GM19240 (cell line): ENCODE measurements around the gene BEGAIN.

Experiments used
- DNase-seq: peaks from one replicate; pipeline ENCODE4 v3.0.0; 2011; ENCODE audit warnings: low spot score; ENCODE audit not compliant: insufficient read length

BEGAIN gene

DNA sequence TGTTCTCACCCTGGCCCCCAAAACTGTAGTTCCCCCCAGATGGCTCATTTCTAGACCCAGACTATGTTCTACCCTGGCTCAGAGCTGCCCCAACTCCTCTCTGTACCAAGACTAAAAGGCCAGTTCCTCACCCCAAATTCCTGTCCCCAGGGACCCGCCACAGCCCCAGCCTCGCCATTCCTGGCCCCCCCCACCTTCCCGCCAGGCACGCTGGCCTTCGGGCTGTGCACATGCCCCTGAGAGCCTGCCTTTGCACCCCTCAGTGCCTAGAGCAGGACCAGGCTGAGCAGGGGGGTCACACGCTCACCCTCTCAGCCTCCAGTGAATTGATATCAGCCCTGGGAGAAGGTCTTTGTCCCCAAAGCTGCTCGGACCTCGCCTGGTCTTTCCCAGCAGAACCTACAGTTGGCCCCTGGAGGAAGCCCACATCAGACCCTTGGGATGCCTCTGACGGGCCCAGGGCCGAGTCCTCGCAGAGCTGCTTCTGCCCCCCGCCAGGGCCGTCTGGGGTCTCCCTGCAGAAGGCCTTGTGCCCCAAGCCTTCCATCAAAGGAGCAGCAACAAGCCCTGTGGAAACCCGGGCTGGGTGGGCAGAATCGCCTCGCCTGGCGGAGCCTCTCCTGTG, 32.4 kb downstream of the BEGAIN start:
- DNase-seq: no peak

DNA sequence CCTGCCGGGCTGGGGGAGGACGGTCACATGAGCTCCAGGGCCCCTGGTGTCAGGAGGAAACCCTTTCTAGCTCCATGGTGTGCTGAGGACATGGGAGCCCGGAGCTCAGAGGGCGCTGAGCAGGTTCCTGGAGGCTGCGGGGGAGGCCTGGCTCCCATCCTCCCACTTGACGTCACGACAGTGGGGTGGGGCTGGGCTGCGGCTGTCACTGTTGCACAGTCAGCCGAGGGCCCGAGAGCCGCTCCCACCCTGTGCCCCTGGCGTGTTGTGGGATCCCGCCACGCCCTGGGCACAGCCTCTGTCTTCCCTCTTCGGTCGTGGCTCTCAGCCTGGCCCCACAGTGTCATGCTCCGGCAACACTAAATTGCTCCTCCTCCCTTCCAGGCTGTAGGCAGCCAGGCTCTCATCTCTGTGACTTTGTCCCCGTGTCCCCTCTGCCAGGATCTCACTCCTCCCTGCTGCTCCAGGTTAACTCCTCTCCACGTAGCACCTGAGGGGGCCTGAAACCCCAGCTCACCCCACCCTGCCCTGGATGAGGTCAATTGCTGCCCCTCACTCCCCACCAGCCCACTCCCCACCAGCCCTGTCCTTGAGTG, 33.0 kb downstream of the BEGAIN start:
- DNase-seq: no peak

DNA sequence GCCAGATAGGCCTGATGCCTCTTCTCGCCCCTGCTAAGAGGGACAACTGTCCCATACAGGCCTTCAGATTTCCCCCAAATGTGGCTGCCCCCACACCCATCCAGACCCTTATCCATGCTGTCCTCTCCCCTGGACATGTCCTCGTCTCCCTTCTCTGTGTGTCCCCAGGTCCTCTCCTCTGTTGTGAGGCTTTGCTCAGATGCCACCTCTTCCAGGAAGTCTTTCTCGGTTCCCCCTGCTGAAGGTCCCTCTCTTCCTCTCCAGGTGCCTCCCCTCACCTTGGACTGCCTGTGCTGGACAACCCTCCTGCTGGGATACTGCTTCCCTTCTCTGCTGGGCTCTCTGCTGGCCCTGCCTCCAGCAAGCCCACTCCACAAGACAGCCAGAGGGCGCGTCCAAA, 33.7 kb downstream of the BEGAIN start:
- no peak for DNase-seq

DNA sequence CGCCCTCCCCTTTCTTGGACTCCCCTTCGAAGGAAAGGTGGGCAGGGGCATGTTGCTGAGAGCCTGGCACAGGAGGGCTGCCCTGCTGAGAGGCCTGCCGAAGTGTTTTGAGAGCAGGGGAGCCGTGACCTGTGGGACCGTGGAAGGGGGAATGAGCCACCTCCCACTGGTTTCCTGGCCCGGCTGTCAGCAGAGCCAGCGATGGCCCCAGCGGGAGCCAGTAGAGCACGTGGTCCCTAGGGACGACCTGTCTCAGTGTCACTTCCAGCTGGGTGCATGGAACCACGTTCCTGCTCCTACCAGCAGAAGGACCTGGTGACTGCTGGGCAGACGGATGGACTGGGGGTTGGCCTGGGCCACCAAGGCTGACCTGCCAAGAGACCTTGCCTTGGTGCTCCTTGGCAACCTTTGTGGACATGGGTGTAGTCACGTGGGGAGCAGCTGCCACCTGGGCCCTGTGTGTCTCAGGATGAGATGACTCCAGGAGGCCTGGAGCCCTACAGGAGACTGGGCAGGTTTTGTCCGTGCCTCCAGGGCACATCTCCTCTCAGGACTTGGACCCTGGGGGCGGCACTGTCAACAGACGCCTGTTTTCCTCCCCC, 34.6 kb downstream of the BEGAIN start:
- DNase-seq: no peak

DNA sequence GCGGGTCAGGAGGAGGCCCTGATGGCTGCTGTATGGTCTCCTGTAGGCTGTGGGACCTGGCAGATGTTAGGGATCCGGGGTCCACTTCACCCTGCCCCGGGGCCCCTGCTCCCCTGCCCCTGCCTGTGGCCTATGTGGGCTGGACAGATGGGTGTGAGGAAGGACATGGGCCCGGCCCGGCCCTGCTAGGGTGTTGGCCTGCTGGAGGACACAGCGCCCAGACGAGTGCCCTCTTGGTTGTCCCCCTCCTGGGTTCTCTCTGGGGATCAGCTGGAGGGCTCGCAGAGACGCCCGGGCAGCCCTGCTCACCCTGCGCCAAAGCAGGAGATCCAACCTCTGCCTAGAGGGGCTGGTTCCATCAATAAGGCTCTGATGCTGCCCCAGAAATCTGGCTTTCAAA, 36.2 kb downstream of the BEGAIN start:
- DNase-seq: no peak

DNA sequence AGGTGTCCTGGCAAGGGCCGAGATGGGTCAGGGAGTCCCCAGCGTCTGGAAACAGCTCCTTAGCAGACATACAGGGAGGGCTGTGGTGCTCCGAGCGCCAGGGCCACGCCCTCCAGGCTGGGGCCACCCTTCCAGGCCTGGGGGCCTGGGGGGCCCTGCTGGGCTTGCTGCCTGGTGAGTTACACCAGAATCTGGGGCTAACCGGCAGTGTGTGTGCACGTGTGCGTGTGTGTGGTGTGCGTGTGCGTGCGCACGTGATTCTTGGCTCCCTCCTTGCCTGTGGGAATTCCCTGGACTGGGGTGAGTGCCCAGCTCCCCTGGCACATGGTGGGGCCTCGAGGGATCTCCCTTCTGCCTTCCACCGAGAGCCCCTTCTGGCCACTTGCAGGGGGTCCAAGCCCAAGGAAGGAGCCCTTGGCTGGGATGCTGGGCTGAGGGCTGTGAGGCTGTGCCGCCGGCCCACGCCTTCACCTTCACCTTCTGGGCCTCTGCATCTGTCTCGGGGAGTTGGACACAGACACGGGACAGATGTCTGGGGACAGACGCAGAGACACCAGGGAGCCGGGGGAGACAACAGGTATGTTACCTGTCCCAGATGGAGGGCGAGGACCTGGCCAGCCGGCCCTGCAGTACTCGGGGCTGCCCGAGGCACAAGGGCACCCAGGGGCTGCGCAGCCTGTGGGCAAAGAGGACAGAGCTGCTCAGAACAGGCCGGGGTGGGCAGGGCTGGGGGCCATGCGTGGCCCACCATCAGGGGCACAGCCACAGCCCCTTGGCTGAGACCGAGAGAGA, 37.2 kb downstream of the BEGAIN start:
- DNase-seq: no peak

DNA sequence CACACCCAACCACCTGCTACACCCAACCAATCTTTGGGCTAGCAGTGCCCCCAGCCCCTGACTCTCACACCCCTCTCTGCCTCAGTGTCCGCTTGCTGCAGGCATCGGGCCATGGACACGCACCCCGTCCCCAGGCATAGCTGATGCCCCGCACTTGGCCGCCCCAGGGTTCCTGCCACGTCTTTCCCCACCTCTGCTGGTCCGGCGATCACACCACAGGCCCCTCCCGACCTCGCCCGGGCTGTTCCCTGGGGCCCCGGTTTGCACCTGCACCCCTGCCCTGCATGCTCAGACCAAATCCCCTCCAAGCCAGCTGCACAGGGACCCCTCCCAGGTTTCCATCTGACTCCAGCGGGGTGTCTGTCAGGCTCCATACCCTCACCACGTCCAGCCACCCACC, 38.3 kb downstream of the BEGAIN start:
- DNase-seq: no peak

DNA sequence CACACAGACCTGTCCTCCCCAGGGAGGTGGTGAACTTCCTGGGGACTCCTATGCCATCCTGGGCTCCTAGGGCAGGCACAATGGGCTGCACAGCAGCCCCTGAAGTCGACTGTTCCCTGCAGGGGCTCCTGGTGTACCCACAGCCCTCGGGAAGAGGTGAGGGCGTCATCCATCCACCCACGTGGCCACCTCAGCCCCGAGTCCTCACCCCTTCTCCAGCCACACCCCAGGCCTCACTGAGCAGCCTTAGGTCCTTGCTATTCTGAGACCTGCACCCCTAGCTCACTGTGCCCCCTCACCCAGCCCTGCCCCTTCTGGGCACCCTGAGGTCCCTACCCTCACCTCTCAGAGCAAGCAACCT, 38.9 kb downstream of the BEGAIN start:
- DNase-seq: no peak

DNA sequence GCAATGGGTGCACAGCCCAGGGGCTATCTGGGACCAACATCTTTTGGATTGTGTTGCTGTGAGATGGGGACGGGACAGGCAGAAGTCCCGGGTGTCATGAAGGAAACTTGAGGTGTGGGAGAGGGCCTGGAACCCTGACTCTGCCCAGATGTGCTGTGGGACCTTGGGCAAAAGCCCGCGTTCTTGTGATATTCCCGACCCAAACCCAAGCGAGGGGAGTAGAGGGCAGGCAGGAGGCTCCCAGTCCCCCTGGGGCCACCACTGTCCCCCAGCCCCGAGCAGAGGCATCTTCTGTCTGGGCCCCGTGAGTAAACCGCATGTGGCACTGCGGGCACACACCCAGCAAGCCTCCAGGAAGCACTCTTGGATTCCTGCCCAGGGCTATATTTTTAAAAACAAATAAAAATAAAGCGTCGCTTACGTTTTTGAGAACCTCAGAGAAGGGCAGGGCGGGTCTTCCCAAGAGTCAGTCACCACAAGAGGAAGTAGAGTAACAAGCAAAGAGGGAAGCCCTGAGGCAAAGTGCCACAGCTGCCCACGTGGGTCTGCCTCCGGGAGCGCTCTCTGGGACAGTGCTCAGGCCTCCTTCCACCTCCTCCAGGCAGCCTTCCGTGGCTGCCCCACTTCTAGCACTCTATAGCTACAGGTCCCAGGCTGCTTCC, 39.5 kb downstream of the BEGAIN start:
- DNase-seq: no peak

DNA sequence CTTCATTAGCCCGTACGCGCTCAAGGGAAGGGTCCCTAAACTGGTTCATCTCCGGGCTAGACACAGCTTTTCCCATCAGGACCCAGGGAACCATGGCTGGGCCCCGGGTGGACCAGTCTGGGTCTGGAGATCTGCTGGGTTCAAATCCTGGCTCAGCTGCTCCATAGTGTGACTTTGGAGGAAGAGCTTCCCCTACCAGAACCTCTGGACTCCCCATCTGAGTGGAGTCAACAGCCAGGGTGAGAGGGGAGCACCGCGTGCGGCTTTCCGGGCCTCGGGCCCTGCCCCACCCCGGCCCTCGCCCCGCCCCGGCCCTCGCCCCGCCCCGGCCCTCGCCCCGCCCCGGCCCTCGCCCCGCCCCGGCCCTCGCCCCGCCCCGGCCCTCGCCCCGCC, 41.2 kb downstream of the BEGAIN start:
- no peak for DNase-seq

DNA sequence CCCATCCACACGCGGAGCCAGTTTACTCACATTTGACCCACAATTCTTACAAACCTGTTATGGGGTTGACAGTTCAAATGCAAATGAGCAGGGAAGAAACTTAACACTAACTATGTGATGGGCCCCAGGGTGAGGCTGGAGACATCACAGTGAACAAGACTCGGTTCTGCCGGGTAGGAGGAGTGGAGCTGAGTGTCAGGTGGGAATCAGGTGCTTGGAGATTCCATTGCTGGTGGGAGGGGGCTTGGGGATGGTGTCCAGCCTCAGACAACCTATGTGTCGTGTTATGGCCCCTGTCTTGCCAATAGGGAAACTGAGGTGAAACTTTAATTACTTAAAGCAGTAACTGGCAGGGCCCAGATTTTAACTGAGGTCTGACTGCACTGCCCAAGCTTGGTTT, 41.9 kb downstream of the BEGAIN start:
- no peak for DNase-seq

DNA sequence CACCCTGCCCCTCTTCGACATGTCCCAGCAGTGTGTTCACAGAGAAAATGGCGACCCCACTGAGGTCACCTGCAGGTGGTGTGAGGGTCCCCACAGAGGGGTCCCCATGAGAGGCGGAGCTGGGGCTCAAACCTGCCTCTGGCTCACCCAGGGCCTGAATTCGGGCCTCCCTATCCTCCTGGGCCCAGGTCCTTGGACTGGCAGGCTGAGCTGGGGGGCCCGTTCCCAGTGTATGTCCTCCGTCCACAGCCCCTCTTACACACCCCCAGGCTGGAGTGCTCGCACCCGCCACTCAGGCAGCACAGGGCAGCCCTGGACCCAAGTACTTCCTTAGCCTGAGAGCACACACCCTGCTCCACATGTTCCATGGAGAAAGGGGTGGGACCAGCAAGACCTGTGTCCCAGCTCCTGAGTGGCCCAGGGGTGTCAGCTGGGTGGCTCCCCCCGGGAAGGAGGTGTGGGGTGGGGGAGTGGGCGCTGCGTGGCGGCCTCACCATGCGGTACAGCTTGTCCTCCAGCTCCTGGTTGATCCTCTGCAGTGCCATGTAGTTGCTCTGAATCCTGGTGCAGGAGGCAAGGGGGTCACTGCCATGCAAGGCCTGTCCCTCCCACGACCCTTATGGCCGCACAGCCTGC, 42.6 kb downstream of the BEGAIN start:
- DNase-seq: no peak

DNA sequence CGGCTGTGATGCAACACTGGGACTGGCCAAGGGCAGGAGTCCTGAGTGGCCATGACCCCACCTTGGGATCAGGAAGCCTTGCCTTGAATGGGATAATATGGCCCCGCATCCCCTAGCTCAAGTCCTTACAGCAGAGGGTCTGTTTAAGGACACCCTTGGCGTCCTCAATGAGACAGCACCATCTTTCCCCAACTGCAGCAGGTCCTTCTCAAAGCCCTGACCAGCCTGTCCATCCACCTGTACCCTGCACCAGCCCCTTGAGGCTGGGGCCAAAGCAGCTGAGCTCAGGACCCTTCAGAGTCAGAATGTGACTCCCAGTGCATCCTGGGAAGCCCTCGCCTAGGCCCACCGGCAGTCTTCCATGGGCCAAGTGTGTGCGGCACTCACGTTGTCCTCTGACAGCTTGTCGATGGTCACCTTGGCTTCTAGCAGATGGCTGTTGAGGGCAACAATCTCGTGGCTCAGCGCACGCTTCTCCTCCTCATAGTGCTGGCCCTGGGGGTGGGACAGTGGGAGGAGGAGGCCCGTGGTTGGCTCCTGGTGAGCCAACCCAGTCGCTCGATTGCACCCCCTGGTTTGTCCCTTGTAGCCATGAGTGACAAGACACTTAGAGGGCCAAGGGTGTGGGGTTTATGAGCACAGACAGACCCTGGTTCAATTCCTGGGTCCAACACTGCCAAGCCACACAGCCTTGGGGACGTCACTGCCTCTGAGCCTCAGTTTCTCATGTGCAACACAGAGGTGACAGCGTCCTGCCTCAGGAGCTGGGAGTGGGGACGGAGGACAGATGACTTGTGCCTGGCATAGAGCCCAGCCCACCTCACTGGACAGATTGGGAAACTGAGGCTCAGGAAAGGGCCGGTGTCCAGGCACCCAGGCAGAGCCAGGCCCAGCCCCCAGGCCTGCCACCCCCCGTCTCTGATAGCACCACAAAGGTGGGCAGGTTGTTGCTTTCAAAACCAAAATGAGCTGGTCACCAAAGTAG, 43.5 kb downstream of the BEGAIN start:
- DNase-seq: no peak

DNA sequence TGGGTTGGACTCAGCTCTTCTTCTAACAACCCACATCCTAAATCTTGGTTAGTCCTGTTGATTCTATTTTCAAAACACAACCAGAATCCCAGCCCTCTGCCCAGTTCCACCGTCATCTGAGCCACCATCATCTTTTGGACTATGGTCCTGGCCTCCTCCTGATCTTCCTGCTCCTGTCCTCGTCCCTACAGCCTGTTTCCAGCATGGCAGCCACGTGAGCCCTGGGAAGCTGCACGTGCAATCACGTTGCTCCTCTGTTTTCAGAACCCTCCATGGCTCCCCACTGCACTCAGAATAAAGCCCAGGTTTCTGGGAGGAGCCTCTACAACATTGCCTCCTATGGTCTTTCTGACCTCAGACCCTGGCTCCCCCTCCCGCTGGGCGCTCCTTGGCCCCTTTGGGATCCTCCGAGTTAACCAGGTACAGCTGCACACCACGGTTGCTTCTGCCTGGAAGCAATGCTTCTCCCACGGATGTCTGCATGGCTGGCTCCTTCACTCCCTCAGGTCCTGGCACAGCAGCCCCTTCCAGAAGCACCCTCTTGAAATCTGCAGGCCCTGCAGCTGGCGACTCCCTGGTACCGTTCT, 44.5 kb downstream of the BEGAIN start:
- no peak for DNase-seq

DNA sequence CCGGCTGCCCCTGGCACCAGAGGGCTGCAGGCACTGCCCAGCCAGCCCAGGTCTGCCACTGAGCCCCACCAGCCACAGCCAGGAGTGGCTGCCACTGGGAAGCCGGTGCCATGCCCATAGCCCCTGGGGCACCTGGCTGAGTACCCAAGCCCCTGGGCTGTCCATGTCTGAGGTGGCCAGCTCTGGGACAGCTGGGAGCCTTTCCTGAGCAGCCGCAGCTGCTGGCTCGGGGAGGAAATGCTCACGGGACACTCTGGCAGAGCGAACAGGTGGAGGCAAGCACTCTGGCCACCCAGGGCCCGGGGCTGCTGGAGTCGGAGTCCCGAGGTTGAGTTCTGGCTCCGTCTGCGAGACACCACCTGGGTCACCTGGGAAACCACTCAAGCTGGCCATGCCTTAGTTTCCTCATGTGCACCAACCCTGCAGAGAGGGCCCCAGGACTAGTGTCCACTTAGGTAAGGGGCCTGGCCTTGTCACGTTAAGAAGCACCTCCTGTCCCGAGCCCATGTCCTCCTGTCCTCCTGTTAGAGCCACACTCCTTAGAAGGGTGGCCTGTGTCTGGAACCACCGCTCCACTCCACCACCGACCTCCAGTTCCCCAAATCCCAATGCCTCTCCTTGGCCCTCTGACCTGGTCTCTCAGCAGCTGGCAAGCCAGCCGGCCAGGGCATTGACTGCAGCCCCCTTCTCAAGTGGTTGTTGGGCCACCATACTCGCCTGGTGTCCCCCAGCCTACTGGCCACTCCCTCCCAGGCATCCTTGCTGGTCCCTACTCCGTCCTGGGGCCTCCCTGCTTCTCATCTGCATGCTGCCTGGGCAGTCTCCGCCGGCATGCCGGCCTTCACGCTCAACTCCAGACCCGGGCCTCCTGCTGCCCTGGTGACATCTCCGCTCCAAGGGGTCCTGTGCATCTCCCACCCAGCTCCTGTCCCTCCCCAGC, 45.3 kb downstream of the BEGAIN start:
- no peak for DNase-seq

DNA sequence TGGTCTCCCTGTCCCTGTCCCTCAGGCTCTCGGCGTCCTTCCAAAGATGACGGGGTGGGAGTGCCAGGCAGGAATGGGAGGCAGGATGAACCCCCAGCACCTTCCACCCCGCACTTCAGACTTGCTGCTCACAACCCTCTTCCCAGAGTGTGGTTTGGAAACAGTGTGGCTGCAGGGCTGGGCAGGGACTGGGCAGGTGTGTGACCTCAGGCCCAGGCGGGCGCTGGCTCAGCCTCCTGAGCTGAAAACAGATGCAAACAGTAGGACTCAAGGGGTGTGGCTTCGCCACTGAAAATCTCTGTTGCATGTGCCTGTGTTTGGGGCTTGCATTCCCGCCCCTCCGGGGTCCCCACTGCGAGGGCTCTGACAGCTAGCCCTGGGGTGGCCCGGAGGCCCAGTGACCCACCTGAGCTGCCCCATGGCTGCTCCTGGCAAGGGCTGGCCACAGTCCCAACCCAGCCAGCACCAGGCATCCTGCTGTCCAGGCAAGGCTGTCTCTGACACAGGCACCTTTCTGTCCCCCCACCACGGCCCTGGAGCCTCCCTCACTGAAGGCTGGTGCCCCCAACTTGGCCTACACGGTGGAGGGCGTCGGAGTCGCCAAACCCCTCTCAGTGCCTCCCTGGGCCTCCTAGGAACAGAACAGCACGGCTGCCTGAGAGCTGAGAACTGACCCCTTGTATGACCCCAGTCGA, 46.1 kb downstream of the BEGAIN start:
- no peak for DNase-seq

DNA sequence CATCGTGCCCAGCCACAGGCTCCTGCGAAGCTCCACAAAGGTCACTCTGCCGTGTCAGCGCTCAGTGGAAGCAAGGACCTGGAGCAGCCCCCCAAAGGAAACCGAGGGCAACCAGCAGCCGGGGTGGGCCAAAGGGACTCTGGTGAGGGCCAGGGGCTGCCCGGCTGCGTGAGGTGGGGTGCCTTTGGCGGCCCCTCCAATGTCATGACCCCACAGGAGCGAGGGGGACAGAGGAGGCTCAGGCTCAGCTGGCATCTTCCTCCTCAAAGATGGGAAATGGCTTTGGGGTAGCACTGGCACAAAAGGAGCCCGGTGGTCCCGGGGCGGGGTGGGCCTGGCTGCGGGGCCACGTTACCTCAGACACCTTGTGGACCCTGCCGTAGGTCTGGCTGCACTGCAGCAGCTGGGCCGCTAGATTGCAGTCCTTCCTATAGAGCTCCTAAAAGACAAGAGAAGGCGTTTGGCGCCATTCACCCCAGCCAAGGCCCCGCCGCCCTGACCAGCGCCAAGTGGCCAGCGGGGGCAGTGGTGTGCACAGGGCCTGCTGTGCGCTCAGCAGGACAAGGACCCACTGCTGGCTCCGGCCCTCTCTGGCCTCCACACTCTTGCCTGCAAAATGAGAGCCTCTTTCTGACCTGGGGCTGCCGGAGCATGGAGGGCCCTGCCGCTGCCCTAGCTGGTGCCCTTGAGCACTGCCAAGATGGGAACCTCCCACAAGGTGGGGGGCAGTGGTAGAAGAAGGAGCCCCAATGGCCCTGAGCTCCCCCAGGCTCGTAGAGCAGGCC, 46.9 kb downstream of the BEGAIN start:
- no peak for DNase-seq
